Erythroblast (primary cell): ENCODE data around the gene ALPP.

Source experiments
- GATA1 ChIP-seq: IDR thresholded peaks from 2 replicates; pipeline ENCODE4 v1.6.1; 2011; ENCODE audit warnings: low read depth, mild to moderate bottlenecking, control low read depth, low read length, moderate library complexity
- POLR2A ChIP-seq: IDR thresholded peaks from 2 replicates; pipeline ENCODE4 v1.6.1; 2011; ENCODE audit warnings: mild to moderate bottlenecking, low read length

GRCh38 chr2:232386740-232387450 lies 8.3 kb downstream of the ALPP start:
- no peak for TF ChIP-seq POLR2A
- no peak for TF ChIP-seq GATA1
